ENCODE data around the gene PYURF.

The PYURF gene, protein sequence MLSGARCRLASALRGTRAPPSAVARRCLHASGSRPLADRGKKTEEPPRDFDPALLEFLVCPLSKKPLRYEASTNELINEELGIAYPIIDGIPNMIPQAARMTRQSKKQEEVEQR

DNA sequence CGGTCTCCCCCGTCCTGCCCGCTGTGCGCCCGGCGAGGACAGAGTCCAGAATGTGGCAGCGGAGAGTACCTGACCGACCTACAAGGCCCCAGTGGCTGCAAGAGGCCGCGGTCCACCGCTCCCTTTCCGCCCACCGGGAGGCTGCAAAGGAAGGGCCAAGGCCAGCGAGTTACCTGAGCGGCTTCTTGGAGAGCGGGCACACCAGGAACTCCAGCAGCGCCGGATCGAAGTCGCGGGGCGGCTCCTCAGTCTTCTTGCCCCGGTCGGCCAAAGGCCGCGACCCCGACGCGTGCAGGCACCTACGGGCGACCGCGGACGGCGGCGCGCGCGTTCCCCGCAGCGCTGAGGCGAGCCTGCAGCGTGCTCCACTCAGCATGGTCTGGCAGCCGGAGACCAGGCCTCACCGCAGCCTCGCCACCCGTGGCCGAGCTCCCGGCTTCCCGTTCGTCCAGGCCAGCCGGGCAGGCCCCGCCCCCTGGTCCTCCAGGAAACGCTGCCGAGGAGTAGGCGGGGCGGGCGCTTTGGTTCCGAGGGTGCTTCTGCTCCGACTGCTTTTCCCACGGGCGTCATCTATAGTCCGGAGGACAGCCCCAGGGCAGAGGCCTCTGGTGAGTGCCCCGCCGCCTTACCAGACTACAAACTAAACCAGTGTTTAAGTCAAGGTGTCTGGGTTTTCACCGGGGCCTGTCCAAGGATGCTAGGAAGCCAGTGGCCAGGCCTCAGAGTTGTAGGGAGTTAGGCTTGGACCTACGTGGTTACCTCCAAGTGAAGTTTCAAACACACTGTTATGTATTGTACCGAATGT, at the start of gene PYURF:
PYURF (minus strand) TSS at position 452 of the 805 bp plus-strand sequence; CDS start at position 376, 76 bp downstream.
- peak; percentile 73 for DNase-seq

DNA sequence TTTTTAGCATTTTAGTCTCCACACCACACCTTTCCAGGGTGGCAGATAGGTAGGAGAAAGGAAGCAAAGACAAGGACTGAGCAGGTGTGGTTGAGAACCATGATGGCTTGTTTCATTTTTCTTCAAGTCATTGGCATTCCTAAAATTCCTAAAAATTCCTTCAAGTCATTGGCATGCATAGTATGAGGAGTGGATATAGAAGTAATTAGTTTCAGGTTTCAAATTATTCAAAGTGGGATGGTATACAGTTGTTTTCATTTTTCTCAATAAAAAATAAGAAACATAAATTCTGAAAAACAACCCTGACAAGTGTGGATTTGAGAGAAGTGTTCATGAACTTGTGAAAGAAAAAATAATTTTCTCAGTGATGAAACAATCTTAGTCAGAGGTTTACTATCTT, 46.4 kb upstream of the PYURF start:
- no peak for DNase-seq

DNA sequence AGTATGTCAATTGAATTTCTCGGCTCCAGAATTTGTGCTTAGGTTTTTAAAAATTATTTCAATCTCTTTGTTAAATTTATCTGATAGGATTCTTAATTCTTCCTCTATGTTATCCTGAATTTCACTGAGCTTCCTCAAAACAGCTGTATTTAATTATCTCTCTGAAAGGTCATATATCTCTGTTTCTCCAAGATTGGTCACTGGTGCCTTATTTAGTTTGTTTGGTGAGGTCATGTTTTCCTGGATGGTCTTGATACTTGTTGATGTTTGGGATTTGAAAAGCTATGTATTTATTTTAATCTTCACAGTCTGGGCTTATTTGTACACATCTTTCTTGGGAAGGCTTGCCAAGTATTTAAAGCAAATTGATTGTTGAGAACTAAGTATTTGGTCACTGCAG, 44.0 kb upstream of the PYURF start:
- no peak for DNase-seq

DNA sequence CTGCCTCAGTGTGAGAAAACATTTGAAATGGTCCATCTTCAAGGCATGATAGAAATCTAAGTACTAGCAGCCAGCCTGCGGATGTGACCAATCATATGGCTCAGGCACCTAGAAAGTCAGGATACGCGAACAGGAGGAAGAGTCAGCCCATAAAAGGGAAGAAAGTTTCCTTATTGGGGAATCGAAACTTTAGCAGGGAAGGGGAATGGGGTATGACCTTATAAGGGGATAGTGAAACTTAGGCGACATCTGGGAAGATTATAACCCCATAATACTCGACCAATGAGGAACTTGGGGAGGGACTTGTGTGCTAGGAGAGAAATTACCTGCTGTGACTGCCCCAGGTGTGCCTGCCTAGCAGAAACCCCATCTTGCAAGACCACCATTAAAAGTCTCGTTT, 26.2 kb upstream of the PYURF start:
- no peak for DNase-seq

DNA sequence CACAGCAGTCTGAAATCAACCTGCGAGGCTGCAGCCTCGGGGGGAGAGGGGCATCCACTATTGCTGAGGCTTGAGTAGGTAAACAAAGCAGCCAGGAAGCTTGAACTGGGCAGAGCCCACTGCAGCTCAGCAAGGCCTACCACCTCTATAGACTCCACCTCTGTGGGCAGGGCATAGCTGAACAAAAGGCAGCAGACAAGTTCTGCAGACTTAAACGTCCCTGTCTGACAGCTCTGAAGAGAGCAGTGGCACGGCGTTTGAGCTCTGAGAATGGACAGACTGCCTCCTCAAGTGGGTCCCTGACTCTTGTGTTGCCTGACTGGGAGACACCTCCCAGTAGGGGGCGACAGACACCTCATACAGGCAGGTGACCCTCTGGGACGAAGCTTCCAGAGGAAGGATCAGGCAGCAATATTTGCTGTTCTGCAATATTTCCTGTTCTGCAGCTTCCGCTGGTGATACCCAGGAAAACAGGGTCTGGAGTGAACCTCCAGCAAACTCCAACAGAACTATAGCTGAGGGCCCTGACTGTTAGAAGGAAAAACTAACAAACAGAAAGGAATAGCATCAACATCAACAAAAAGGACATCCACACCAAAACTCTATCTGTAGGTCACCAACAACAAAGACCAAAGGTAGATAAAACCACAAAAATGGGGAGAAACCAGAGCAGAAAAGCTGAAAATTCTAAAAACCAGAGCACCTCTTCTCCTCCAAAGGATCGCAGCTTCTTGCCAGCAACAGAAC, 15.9 kb upstream of the PYURF start:
- DNase-seq: peak; percentile 77

DNA sequence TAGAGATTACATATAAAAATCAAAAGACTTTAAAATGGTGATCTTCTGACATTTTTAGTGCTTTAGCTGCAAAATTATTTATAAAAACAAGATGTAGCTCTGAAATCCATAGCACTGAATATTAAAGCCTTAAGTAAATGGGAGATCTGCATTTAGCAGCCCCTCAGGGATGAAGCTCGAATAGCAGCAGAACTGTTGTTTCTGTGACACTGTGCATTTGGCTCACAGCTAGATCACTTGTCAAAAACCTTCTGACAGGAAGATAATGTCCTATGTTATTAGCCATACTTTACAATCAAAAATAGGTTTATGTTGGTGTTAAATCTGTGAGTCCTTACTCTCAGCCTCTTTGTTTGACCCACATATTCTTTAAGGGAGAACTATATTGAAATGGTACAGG, 14.1 kb upstream of the PYURF start:
- DNase-seq: no peak

DNA sequence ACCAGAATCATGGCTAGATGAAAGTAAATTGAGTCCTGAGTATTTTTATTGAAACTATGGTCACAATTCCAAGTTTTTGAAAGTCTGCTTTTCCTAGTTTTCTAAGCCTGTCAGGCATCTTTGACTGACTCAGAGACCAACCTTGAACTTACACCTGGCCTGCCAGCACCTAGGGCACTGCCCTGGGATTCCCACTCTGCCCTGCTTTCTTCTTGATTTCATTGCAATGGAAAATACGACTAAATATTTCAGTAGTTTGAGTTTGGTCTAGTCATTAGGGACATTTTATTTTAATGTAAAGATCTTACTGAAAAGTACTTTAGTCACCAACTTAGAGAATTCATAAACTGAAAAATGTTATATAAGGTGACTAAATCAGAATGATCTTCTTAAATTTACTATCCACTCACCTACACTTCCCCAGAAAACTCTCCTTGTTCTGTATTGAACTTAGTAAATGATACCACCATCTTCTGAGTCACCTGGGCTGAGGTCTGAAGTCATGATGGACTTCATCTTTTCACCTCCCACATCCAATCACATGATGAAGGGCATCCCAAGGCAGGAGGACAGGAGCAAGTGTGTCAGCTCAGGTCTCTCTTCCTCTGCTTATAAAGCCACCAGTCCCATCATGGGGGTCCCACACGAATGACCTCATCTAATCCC, 11.6 kb upstream of the PYURF start:
- DNase-seq: no peak

DNA sequence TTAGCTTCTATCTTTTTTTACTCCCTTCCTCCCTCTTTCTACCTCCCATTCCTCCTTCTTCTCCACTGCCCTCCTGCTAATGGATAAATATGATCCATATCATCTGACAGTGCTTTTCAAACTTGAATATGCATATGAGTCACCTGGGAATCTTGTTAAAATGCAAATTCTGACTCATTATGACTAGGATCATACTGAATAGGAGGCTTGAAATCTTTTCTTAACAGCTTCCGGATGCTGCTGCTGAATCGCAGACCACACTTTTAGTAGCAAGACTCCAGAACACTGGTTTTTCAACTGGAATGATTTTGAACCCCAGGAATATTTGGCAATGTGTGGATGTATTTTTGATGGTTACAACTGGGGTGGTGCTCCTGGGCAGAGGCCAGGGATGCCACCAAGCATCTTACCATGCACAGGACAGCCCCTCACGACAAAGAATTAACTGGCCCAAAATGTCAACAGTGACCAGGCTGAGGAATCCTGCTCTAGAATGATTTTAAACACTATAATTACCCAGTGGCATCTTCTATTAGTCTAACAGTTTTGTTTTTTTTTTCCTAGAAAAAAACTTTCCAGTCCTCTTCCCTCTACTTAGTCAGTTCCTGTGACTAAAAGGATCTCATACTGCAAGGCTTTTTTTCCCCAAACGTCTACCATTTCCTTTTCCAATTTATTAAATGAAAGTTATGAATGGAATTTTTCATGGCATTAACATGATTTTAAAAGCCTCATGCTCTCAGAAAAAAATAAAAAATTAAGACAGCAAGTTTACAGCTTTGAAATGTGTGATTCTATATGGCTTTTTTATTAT, 10.6 kb upstream of the PYURF start:
- no peak for DNase-seq

DNA sequence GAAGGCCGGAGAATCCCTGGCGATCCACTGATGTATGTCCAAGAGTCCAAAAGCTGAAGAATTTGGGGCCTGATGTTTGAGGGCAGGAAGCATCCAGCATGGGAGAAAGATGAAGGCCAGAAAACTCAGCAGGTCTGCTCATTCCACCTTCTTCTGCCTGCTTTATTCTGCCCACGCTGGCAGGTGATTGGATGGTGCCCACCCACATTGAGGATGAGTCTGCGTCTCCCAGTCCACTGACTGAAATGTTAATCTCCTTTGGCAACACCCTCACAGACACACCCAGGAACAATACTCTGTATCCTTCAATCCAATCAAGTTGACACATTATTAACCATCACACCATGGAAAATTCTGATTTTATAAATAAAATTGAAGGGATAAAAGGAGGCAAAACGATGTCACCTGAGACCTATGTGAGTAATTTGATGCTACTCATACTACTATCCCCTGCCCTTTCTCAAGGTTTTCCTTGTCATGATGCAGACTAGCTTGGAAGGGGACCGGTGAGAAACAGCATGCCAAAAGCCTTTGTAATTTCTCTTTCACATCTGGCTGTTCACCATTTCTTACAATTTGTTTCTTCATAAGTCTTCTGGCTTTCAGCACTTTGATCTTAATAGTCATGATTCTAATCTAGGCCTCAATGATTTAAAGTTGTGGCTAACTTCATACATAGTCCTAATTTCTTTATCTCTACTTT, 9.7 kb upstream of the PYURF start:
- DNase-seq: no peak

DNA sequence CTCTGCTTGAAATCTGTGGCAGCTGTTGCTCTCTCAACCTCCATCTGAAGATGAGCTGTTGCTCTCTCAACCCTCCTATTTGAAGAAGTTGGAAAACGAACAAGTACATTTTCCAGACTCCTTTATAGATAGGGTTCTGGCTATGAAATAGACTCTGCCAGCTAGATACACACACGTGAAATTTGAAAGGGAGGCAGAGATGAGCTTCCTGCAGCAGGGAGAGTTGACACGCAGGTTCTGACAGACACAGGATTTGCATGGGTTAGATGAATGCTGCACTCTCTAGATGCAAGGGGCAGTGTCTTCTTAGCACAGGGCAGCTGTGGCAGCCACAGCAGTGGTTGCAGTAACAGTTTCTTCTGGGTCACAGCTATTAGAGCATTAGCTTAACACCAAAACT, 8.0 kb upstream of the PYURF start:
- no peak for DNase-seq

DNA sequence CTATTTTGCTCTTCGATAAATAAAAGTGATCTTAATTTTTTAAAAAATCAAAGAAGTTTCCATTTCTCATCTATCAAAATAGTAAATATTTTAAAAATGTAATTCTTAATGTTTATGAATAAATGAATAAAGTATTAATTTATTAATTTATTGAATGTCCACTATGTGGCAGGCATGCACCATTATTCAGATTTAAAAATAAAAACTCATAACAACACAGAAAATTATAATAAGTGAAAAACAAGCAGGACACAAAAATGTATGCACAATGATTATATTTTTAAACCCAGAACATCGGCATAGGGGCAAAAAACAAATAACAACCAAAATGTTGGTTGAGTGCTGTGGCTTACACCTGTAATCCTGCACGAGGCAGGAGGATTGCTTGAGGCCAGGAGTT, 5.3 kb upstream of the PYURF start:
- no peak for DNase-seq

DNA sequence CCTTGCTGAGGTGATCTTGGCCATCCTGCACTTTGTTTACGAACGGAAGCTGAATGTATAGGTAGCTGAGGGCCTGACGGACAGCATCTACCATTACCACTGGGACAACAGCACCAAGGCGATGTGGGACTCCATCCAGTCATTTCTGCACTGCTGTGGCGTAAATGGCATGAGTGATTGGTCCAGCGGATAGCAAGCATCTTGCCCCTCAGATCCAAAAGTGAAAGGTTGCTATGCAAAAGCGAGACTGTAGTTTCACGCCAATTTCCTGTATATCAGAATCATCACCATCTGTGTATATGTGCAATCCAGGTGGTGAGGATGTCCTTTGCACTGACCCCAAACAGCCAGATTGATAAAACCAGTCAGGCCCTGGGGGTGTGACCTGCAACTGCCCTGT, 4.2 kb upstream of the PYURF start:
- no peak for DNase-seq

DNA sequence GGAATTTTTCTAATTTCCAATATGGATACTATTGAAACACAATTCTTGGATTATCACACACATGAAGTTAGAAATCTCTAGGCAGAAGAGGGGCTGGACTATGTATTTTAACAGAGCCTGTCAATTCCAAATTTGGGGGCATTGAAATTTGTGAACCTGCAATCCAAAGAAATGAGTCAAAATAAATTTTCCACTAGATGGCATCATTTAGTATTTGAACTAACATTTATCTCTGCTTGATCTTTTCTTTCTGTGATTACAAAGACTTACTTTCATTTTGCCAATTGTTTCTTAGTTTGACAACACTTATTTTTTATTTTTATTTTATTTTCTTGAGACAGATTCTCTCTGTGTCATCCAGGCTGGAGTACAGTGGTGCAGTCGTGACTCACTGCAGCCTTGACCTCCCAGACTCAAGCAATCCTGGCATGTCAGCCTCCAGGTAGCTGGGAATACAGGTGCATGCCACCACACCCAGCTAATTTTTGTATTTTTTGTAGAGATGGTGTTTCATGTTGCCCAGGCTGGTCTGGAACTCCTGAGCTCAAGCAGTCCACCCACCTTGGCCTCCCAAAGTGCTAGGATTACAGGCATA, 2.7 kb upstream of the PYURF start:
- DNase-seq: no peak

DNA sequence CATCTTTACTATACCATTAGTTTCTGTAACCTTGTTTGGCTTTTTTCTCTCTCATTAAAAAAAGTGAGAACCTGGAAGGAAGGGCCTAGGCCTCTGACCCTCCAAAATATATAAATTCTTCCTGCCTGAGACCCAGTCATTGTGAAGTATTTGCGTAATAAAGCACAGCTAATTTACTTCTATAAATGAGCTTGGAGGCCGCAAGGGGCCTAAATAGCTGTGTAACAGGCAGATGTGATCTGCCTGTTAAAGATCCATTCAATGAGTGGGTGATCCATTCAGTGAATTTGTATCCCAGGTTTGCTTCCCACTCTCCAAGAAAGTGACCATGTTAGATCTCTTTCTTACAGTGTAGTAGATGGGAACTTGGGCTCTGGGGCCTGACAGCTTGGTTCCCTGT, 595 bp upstream of the PYURF start:
- no peak for DNase-seq

DNA sequence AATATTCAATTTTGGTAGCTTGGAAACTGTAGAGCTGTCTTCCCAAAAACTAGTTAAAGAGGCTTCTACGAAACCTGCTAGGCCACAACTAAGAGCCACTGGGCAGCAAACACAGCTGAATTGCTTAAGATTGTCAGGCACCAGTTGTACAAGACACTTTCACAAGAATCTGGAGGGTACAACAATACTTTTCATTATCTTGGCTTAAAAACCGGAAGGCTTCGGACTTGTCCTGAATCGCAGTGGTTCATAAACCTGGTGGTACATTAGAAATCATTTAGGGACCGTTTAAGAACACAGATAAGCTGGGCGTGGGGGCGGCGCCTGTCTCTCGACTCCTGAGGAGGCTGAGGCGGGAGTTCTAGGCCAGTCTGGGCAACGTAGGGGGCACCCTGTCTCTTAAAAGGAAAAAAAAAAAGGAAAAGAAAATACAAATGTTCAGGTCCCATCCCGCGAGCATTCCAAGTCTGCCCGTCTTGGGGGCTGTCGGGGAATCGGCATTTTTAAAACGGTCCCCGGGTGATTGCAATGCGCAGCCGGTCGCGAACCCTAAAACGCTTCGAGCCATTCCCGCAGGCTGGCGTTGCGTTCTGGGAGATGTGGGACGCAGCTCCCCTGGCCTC, 763 bp downstream of the PYURF start:
- DNase-seq: peak; percentile 56

DNA sequence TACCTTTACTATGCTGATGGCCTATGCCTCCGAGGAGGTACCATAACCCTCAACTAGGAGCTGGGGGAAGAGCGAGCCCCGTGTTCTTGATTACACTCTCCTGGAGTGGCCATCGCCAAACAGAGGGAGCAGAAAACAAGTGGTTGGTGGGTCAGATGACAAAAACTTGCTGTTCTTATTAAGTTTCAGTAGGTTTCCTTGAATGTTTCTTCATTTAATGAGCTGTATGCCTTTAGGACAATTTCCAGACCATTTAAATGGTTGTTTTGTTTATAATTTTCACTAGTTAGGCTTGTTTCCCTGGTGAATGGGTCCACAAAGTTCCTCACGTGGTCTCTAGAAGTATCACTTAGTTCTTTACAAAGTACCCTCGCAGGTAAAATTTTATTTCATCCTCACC, 4.7 kb downstream of the PYURF start:
- no peak for DNase-seq

DNA sequence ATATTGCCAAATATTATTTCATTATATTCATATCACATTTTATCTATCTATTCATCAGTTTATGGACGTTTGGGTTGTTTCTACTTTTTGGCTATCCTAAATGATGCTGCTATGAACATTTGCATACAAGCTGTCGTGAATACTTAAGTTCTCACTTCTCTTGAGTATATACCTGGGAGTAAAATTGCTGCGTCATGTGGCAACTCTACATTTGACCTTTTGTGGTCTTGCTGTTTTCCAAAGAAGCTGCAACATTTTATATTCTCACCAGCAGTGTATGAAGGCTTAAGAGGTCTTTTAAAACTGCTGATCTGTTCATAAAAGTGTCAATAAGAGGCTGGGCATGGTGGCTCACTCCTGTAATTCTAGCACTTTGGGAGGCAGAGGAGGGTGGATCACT, 5.8 kb downstream of the PYURF start:
- no peak for DNase-seq

DNA sequence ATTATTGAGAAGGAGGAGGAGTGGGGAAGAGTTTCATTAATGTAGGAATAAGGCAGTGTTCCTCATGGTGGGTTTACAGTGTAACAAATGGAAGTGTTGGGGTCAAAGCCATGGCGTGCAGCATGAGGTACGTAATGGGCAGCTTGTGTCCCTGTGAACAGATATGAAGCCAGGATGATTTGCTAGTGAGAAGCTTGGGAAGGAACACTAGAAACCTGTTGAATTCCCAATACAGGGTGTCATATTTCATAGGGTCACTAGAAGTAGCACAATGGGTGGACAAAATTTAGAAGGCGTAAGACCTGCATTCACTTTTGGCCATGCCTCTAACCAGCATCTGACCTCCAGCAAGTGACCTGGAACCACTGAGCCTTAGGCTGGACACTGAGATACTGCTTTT, 6.8 kb downstream of the PYURF start:
- DNase-seq: no peak

DNA sequence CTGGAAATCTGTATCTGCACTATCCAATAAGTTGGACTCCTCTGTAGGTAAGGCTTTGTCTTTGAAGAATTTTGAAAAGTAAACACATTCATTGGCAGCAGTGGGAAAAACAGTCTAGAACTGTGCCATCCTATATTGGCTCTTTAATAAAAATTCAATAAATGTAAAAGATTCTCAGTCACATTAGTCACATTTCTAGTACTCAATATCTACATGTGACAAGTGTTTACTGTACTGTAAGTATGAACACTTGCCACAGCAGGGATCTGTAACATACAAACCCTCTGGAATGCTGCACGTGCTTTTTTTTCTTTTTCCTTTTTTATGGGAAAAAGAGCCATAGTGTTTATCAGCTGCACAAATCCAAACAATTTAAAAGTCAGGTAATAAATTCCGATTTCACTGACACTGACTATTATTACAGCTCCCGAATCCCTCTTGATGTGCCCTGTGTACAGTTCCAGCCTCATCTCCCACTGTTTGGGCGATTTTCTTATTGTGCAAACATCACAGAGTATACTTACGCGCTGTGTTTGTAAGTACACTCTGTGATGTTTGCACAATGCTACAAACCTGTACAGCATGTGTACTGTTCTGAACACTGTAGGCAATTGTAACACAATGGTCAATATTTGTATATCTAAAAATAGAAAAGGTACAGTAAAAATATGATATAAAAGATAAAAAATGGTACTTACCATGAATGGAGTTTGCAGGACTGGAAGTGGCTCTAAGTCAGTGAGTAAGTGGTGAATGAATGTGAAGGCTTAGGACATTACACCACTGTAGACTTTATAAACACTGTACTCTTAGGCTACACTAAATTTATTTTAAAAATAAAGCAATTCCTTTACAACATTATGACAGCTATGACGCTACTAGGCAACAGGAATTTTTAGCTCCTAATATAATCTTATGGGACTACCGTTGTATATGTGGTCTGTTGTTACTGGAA, 8.7 kb downstream of the PYURF start:
- no peak for DNase-seq

DNA sequence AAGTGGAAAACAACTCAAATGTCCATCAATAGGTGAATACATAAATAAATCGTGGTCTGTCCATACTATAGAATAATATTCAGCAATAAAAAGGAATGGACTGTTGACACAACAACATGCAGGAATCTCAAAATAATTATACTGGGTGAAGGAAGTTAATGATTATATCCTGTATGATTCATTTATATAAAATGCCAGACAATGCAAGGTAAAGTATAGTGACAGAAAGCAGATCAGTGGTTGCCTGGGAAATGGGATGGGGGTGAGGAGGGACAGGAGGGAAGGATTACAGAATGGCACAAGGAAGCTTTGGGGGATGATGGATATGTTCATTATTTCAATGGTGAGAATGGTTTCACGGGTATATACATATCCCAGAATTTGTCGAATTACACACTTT, 12.3 kb downstream of the PYURF start:
- no peak for DNase-seq

All from activated naive CD4-positive, alpha-beta T cell treated with anti-CD3 and anti-CD28 coated beads, Interleukin-2, amount 50 U/mL, for 16 hours (primary cell).